ENCODE measurements around the gene PRR18. TPM values are rescaled to one million over a fixed set of nuclear protein-coding genes. Genes with fewer than 3 reads are reported as not detected.

PRR18 gene
- total and polyA plus RNA-seq, 11 donors, result 0.07 to 0.12 (median 0.10) TPM; not detected in 5

- no peak for ATAC-seq
- H3K27ac ChIP-seq, result peak overlapping the region; percentile 54 to 99 (median 91)
- intact Hi-C loops (cut with DNase I), result loop anchor here in 7 of 10 donors (2.0 to 5.0 kb wide), 3 partner anchors 22 to 40 kb away; partner anchors contain the start of gene MPC1 (in 7 of the 7)
Observed at GRCh38 chr6:166343150-166343487, 34.9 kb upstream of the PRR18 start.

GRCh38 chr6:166342349-166343149 lies 34.4 kb upstream of the PRR18 start, which contains the start of gene SFT2D1:
SFT2D1 (minus strand) TSS chr6:166342545; CDS start chr6:166342481, 64 bp downstream.
- Histone ChIP-seq H3K4me1 (peaks cover 0 to 54% (median 33%) of the 10 kb centered on the region in 12 donors), H3K27me3 (no peaks in the 10 kb centered on the region), H3K4me3 (peak within 1 kb of the TSS; percentile 67 to 99 (median 96)), H3K36me3 (peaks cover 0 to 11% (median 3%) of the 10 kb centered on the region in 9 donors), H3K27ac (peak within 1 kb of the TSS; percentile 54 to 99 (median 91)), H3K9me3 (no peaks in the 10 kb centered on the region)
- ATAC-seq (peak; percentile 93 to 99 (median 98)), DNase-seq (peak; percentile 90 to 95 (median 92))
- TF ChIP-seq CTCF (IDR thresholded peaks at IDR 0.05), result no peak
- peak; percentile 51 to 88 for TF ChIP-seq POLR2A (IDR thresholded peaks at IDR 0.05)
- 0 to 1% (median 1%) methylated on average over 41 to 73 of the region's 73 CpGs for WGBS, 4 donors
- intact Hi-C loops (cut with DNase I), result loop anchor here in 8 of 10 donors (1.0 to 5.0 kb wide), 4 partner anchors 22 to 41 kb away; partner anchors contain the start of gene MPC1 (in 7 of the 8)

More at GRCh38 chr6:166343150-166343487, 34.9 kb upstream of the PRR18 start:
- peaks cover 0 to 54% (median 31%) of the 10 kb centered on the region in 12 donors for H3K4me1 ChIP-seq
- H3K36me3 ChIP-seq, result peaks cover 0 to 6% (median 0%) of the 10 kb centered on the region in 9 donors
- DNase-seq, result no peak
- H3K4me3 ChIP-seq, result peak overlapping the region; percentile 67 to 99 (median 96)
- TF ChIP-seq POLR2A (IDR thresholded peaks at IDR 0.05), result no peak
- no peak for TF ChIP-seq CTCF (IDR thresholded peaks at IDR 0.05)
- 46 to 55% (median 50%) methylated on average over 3 of the region's 3 CpGs for WGBS, 4 donors
- no peaks in the 10 kb centered on the region for H3K27me3 ChIP-seq
- H3K9me3 ChIP-seq, result no peaks in the 10 kb centered on the region

GRCh38 chr6:166341977-166342348 lies 33.8 kb upstream of the PRR18 start:
- DNase-seq (no peak), ATAC-seq (peak in 1 of 4 donors; percentile 12)
- intact Hi-C loops (cut with DNase I), result loop anchor here in 8 of 10 donors (1.0 to 5.0 kb wide), 4 partner anchors 23 to 41 kb away; partner anchors contain the start of gene MPC1 (in 7 of the 8)
- H3K27ac ChIP-seq, result peak overlapping the region; percentile 54 to 99 (median 91)
- no peaks in the 10 kb centered on the region for H3K27me3 ChIP-seq
- H3K4me3 ChIP-seq, result peak overlapping the region; percentile 67 to 99 (median 96)
- peaks cover 0 to 17% (median 7%) of the 10 kb centered on the region in 9 donors for H3K36me3 ChIP-seq
- 0 to 1% (median 1%) methylated on average over 15 to 16 of the region's 16 CpGs for WGBS, 4 donors
- H3K4me1 ChIP-seq, result peaks cover 0 to 58% (median 35%) of the 10 kb centered on the region in 12 donors
- no peaks in the 10 kb centered on the region for H3K9me3 ChIP-seq
- TF ChIP-seq POLR2A (IDR thresholded peaks at IDR 0.05), result no peak
- TF ChIP-seq CTCF (IDR thresholded peaks at IDR 0.05), result no peak

- Histone ChIP-seq H3K27ac (peak overlapping the region in 8 of 12 donors; percentile 74 to 99 (median 94)), H3K4me3 (peak overlapping the region; percentile 67 to 99 (median 96)), H3K27me3 (no peaks in the 10 kb centered on the region), H3K4me1 (peaks cover 0 to 59% (median 35%) of the 10 kb centered on the region in 12 donors), H3K36me3 (peaks cover 0 to 21% (median 12%) of the 10 kb centered on the region in 9 donors), H3K9me3 (no peaks in the 10 kb centered on the region)
- no peak for ATAC-seq
- TF ChIP-seq POLR2A (IDR thresholded peaks at IDR 0.05) (no peak), CTCF (IDR thresholded peaks at IDR 0.05) (no peak)
- no peak for DNase-seq
- intact Hi-C loops (cut with DNase I), result loop anchor here in 4 of 10 donors (5.0 kb wide), 1 partner anchor 41 kb away; the partner anchor contains the start of gene MPC1 (in 4 of the 4)
- 26 to 35% (median 28%) methylated on average over 7 of the region's 7 CpGs for WGBS, 4 donors
Observed at GRCh38 chr6:166341464-166341863, 33.3 kb upstream of the PRR18 start.

All from heart left ventricle (tissue), 16 donors.